Measurements from ENCODE around the gene SLC7A8.

Gene SLC7A8

GRCh38 chr14:23128969-23129758, 54.3 kb downstream of the SLC7A8 start:
- DNase-seq, result no peak

GRCh38 chr14:23127861-23128260, 55.6 kb downstream of the SLC7A8 start:
- DNase-seq, result no peak

GRCh38 chr14:23126548-23127278, 56.7 kb downstream of the SLC7A8 start:
- no peak for DNase-seq

GRCh38 chr14:23125933-23126524, 57.4 kb downstream of the SLC7A8 start:
- DNase-seq, result no peak

GRCh38 chr14:23125011-23125410, 58.4 kb downstream of the SLC7A8 start:
- no peak for DNase-seq

- DNase-seq, result no peak
Measured at GRCh38 chr14:23124337-23124954, 59.0 kb downstream of the SLC7A8 start.

GRCh38 chr14:23123419-23123818, 60.0 kb downstream of the SLC7A8 start:
- DNase-seq, result peak; percentile 23

GRCh38 chr14:23122086-23122485, 61.4 kb downstream of the SLC7A8 start:
- DNase-seq, result peak; percentile 7

- DNase-seq, result no peak
Measured at GRCh38 chr14:23121361-23121771, 62.1 kb downstream of the SLC7A8 start.

- peak; percentile 92 for DNase-seq
Measured at GRCh38 chr14:23120541-23121251, 62.8 kb downstream of the SLC7A8 start.

GRCh38 chr14:23119363-23120327, 63.8 kb downstream of the SLC7A8 start:
- no peak for DNase-seq

GRCh38 chr14:23118506-23119362, 64.7 kb downstream of the SLC7A8 start, which contains the start of gene CEBPE:
CEBPE (minus strand) TSS chr14:23119255; CDS start chr14:23119091, 164 bp downstream.
- DNase-seq, result no peak

GRCh38 chr14:23117371-23118020, 66.0 kb downstream of the SLC7A8 start:
- no peak for DNase-seq

GRCh38 chr14:23115918-23116317, 67.5 kb downstream of the SLC7A8 start:
- no peak for DNase-seq

- DNase-seq, result peak; percentile 16
Measured at GRCh38 chr14:23115039-23115731, 68.3 kb downstream of the SLC7A8 start.

GRCh38 chr14:23114669-23115038, 68.8 kb downstream of the SLC7A8 start:
- DNase-seq, result no peak

- DNase-seq, result no peak
Measured at GRCh38 chr14:23114120-23114458, 69.4 kb downstream of the SLC7A8 start.

GRCh38 chr14:23113431-23114119, 69.9 kb downstream of the SLC7A8 start:
- no peak for DNase-seq

Data from DMS79 treated with DMSO at 0.1 percent for 48 hours (cell line).